NCI-H446 (cell line): ENCODE results near the gene PRKRA.
"Not testable (repeated sequence)": the region's sequence is repeated elsewhere in the genome, so short reads cannot be mapped to it uniquely, and the experiment has no call there.

Experiments used
- DNase-seq, 2 experiments: peaks; one replicate each; lab custom pipeline; 2025; lab: John Stamatoyannopoulos, UW

PRKRA gene

GRCh38 chr2:178457390-178457886 is 6.5 kb upstream of the PRKRA start:
- DNase-seq = no peak

- DNase-seq = no peak
These were observed 5.0 kb upstream of the PRKRA start for GRCh38 chr2:178455947-178456346.

GRCh38 chr2:178452870-178453269 is 1.9 kb upstream of the PRKRA start:
- no peak for DNase-seq

GRCh38 chr2:178452334-178452733 is 1.4 kb upstream of the PRKRA start:
- DNase-seq = no peak

GRCh38 chr2:178450524-178450773 is 526 bp downstream of the PRKRA start:
- no peak for DNase-seq

GRCh38 chr2:178449700-178450523 is 1.1 kb downstream of the PRKRA start:
- no peak for DNase-seq

- DNase-seq = no peak
These were observed 1.9 kb downstream of the PRKRA start for GRCh38 chr2:178448968-178449661.

- no peak for DNase-seq
These were observed 9.5 kb downstream of the PRKRA start for GRCh38 chr2:178441426-178441825.

- no peak for DNase-seq
These were observed 14.3 kb downstream of the PRKRA start for GRCh38 chr2:178436662-178437061.

GRCh38 chr2:178429336-178429735 is 21.6 kb downstream of the PRKRA start:
- no peak for DNase-seq

GRCh38 chr2:178428396-178428806 is 22.6 kb downstream of the PRKRA start:
- no peak for DNase-seq

- no peak for DNase-seq
These were observed 23.5 kb downstream of the PRKRA start for GRCh38 chr2:178427458-178427857.

GRCh38 chr2:178426388-178426787 is 24.6 kb downstream of the PRKRA start:
- DNase-seq = no peak

GRCh38 chr2:178425255-178425827 is 25.6 kb downstream of the PRKRA start:
- DNase-seq = no peak

- DNase-seq = not testable (repeated sequence)
These were observed 27.2 kb downstream of the PRKRA start for GRCh38 chr2:178423746-178424145.

GRCh38 chr2:178422097-178422496 is 28.9 kb downstream of the PRKRA start:
- no peak for DNase-seq

GRCh38 chr2:178420463-178420999 is 30.4 kb downstream of the PRKRA start:
- no peak for DNase-seq

GRCh38 chr2:178419123-178419522 is 31.9 kb downstream of the PRKRA start:
- peak in 1 of 2 experiments; percentile 13 for DNase-seq

- no peak for DNase-seq
These were observed 32.5 kb downstream of the PRKRA start for GRCh38 chr2:178418426-178418825.

- no peak for DNase-seq
These were observed 33.1 kb downstream of the PRKRA start for GRCh38 chr2:178417916-178418315.

GRCh38 chr2:178415979-178416378 is 35.0 kb downstream of the PRKRA start:
- DNase-seq = no peak

- DNase-seq = peak; percentile 94 to 95
These were observed 36.4 kb downstream of the PRKRA start for GRCh38 chr2:178414266-178415247.
